Hepatocyte (in vitro differentiated cells): ENCODE results near the gene ZFP92. TPM values are rescaled to one million over a fixed set of nuclear protein-coding genes. Genes with fewer than 3 reads are reported as not detected.

Experiments used
- DNase-seq: peaks from one replicate; pipeline ENCODE4 v3.0.0-alpha.2; 2016; ENCODE audit warnings: low spot score
- H2AFZ ChIP-seq: fragments of 200-600 bp; sonication (generic); 2 replicates; pipeline ENCODE4 v1.6.0; 2016; ENCODE audit warnings: antibody characterized with exemption, mild to moderate bottlenecking
- H3K27ac ChIP-seq: fragments of 200-600 bp; sonication (generic); 2 replicates; pipeline ENCODE4 v1.5.1; 2016; ENCODE audit warnings: mild to moderate bottlenecking
- H3K27me3 ChIP-seq: fragments of 200-600 bp; sonication (generic); 2 replicates; pipeline ENCODE4 v1.6.1; 2016
- H3K36me3 ChIP-seq: fragments of 200-600 bp; sonication (generic); replicated peaks from 2 replicates; pipeline ENCODE4 v1.5.1; 2016; ENCODE audit warnings: low read depth; ENCODE audit not compliant: insufficient read depth
- H3K4me1 ChIP-seq: fragments of 200-600 bp; sonication (generic); 2 replicates; pipeline ENCODE4 v1.5.1; 2016; ENCODE audit warnings: mild to moderate bottlenecking, moderate library complexity; ENCODE audit not compliant: insufficient read depth
- H3K4me2 ChIP-seq: fragments of 200-600 bp; sonication (generic); 2 replicates; pipeline ENCODE4 v1.6.0; 2016
- H3K4me3 ChIP-seq: fragments of 200-600 bp; sonication (generic); 2 replicates; pipeline ENCODE4 v1.5.1; 2016; ENCODE audit warnings: mild to moderate bottlenecking
- H3K79me2 ChIP-seq: fragments of 200-600 bp; sonication (generic); 2 replicates; pipeline ENCODE4 v1.6.0; 2017; ENCODE audit warnings: mild to moderate bottlenecking
- H3K9me2 ChIP-seq: fragments of 200-600 bp; sonication (generic); replicated peaks from 2 replicates; pipeline ENCODE4 v1.6.0; 2017; ENCODE audit warnings: mild to moderate bottlenecking; ENCODE audit not compliant: insufficient read depth
- H3K9me3 ChIP-seq: fragments of 200-600 bp; sonication (generic); 2 replicates; pipeline ENCODE4 v1.5.1; 2016; ENCODE audit warnings: low read depth, mild to moderate bottlenecking
- H4K20me1 ChIP-seq: fragments of 200-600 bp; sonication (generic); 2 replicates; pipeline ENCODE4 v1.6.0; 2016; ENCODE audit warnings: mild to moderate bottlenecking; ENCODE audit not compliant: insufficient read depth, poor library complexity, severe bottlenecking
- CTCF ChIP-seq: fragments of 200-600 bp; sonication (generic); IDR thresholded peaks from 2 replicates; pipeline ENCODE4 v1.5.1; 2016; ENCODE audit warnings: antibody characterized with exemption, mild to moderate bottlenecking; ENCODE audit not compliant: poor library complexity
- EZH2 ChIP-seq: fragments of 200-600 bp; sonication (generic); IDR thresholded peaks from 2 replicates; pipeline ENCODE4 v1.6.1; 2016; ENCODE audit warnings: antibody characterized with exemption, mild to moderate bottlenecking, borderline replicate concordance
- EZH2phosphoT487 ChIP-seq: fragments of 200-600 bp; sonication (generic); IDR thresholded peaks from one replicate; pipeline ENCODE4 v1.6.1; 2018; ENCODE audit warnings: antibody characterized with exemption, mild to moderate bottlenecking, low read depth, moderate library complexity; ENCODE audit not compliant: unreplicated experiment, severe bottlenecking
- WGBS: methylation state at CpG from one replicate; pipeline ENCODE4 v1.1.6; 2016; ENCODE audit warnings: low lambda C conversion rate; ENCODE audit errors: missing lambda C conversion rate; 5-methylcytosine and 5-hydroxymethylcytosine counted together
- polyA plus RNA-seq: library from polyadenylated mRNA; unstranded; fragments of >200 nt; fragmentation: Nextera tagmentation; extraction: Ambion mirVana; gene quantifications from 2 replicates; pipeline ENCODE4 v1.2.1, GENCODE V29; 2016
- small RNA-seq: library from RNA; depleted of rRNA; stranded (forward); fragments of <200 nt; gene quantifications from one replicate; pipeline ENCODE3, GENCODE V24; 2014
- total RNA-seq: library from RNA; depleted of rRNA; stranded (reverse); fragments of >200 nt; gene quantifications from 2 replicates; pipeline ENCODE4 v1.2.3, GENCODE V29; 2014

ZFP92 gene
- total and polyA plus RNA-seq, 2 experiments from 2014 or later: 0.33 to 0.90 TPM

- Histone ChIP-seq H3K27me3 (no peaks in the 10 kb centered on the region), H3K27ac (no peak overlapping the region), H4K20me1 (no peaks in the 10 kb centered on the region), H3K9me3 (no peaks in the 10 kb centered on the region), H3K9me2 (no peaks in the 10 kb centered on the region), H3K36me3 (no peaks in the 10 kb centered on the region), H2AFZ (no peak overlapping the region), H3K4me3 (no peak overlapping the region), H3K79me2 (no peaks in the 10 kb centered on the region), H3K4me2 (no peak overlapping the region), H3K4me1 (no peaks in the 10 kb centered on the region)
- TF ChIP-seq CTCF (no peak), EZH2phosphoT487 (no peak)
- DNase-seq: no peak
- WGBS: 75% methylated on average over 4 of the region's 4 CpGs
These were observed 47.2 kb downstream of the ZFP92 start for GRCh38 chrX:153458476-153458875.

- no peaks in the 10 kb centered on the region for H3K36me3 ChIP-seq
- no peak overlapping the region for H3K4me2 ChIP-seq
- DNase-seq: no peak
- H2AFZ ChIP-seq: no peak overlapping the region
- no peak overlapping the region for H3K4me3 ChIP-seq
- no peaks in the 10 kb centered on the region for H3K9me3 ChIP-seq
- no peak overlapping the region for H3K27ac ChIP-seq
- TF ChIP-seq CTCF (no peak), EZH2phosphoT487 (no peak), EZH2 (no peak)
- H3K27me3 ChIP-seq: no peaks in the 10 kb centered on the region
- H4K20me1 ChIP-seq: no peaks in the 10 kb centered on the region
- H3K4me1 ChIP-seq: no peaks in the 10 kb centered on the region
- H3K79me2 ChIP-seq: no peaks in the 10 kb centered on the region
- H3K9me2 ChIP-seq: no peaks in the 10 kb centered on the region
- WGBS: 90% methylated on average over 4 of the region's 4 CpGs
These were observed 48.7 kb downstream of the ZFP92 start for GRCh38 chrX:153459986-153460385.

GRCh38 chrX:153460826-153461225, 49.6 kb downstream of the ZFP92 start:
- peak; percentile 57 for DNase-seq
- no peaks in the 10 kb centered on the region for H3K36me3 ChIP-seq
- no peak overlapping the region for H2AFZ ChIP-seq
- no peak overlapping the region for H3K4me3 ChIP-seq
- H3K4me1 ChIP-seq: no peaks in the 10 kb centered on the region
- no peak overlapping the region for H3K4me2 ChIP-seq
- no peaks in the 10 kb centered on the region for H3K79me2 ChIP-seq
- 63% methylated on average over 7 of the region's 7 CpGs for WGBS
- no peaks in the 10 kb centered on the region for H3K9me3 ChIP-seq
- no peaks in the 10 kb centered on the region for H3K9me2 ChIP-seq
- no peaks in the 10 kb centered on the region for H4K20me1 ChIP-seq
- H3K27me3 ChIP-seq: no peaks in the 10 kb centered on the region
- TF ChIP-seq CTCF (peak; percentile 56), EZH2phosphoT487 (no peak)
- no peak overlapping the region for H3K27ac ChIP-seq

Small RNA genes lying within 50 kb of the gene (small RNA-seq; reads per million reads assigned to genes)
- not detected for gene RN7SL667P

Other genes with a start within 250 kb of the ZFP92 start
- not detected in 2 replicates for gene MAGEA1, start 232.2 kb upstream of the ZFP92 start, total RNA-seq
- gene MAGEA1, start 232.2 kb upstream of the ZFP92 start, polyA plus RNA-seq: not detected in 2 replicates
- not detected in 2 replicates for gene PNMA6F, start 89.7 kb upstream of the ZFP92 start, total RNA-seq
- gene PNMA6F, start 89.7 kb upstream of the ZFP92 start, polyA plus RNA-seq: not detected in 2 replicates
- 9.9 and 10.2 TPM in 2 replicates for gene ZNF275, start 77.3 kb upstream of the ZFP92 start, total RNA-seq
- 4.0 and 4.3 TPM in 2 replicates for gene ZNF275, start 77.3 kb upstream of the ZFP92 start, polyA plus RNA-seq
- not detected in 2 replicates for gene PNMA6E, start 10.1 kb upstream of the ZFP92 start, total RNA-seq
- gene PNMA6E, start 10.1 kb upstream of the ZFP92 start, polyA plus RNA-seq: 0.35 TPM in 1 of 2 replicates, not detected in the other
- gene TREX2, start 34.6 kb downstream of the ZFP92 start, total RNA-seq: 0.60 and 0.76 TPM in 2 replicates
- 0.81 and 1.3 TPM in 2 replicates for gene TREX2, start 34.6 kb downstream of the ZFP92 start, polyA plus RNA-seq
- 6.8 and 17.5 TPM in 2 replicates for gene HAUS7, start 59.1 kb downstream of the ZFP92 start, total RNA-seq
- gene HAUS7, start 59.1 kb downstream of the ZFP92 start, polyA plus RNA-seq: 19.7 and 23.1 TPM in 2 replicates
- gene BGN, start 83.5 kb downstream of the ZFP92 start, total RNA-seq: 12.5 and 14.5 TPM in 2 replicates
- 27.5 and 35.8 TPM in 2 replicates for gene BGN, start 83.5 kb downstream of the ZFP92 start, polyA plus RNA-seq
- 0.12 TPM in 1 of 2 replicates, not detected in the other for gene ATP2B3, start 106.2 kb downstream of the ZFP92 start, total RNA-seq
- gene ATP2B3, start 106.2 kb downstream of the ZFP92 start, polyA plus RNA-seq: 0.07 and 0.12 TPM in 2 replicates
- 21.6 and 28.3 TPM in 2 replicates for gene CCNQ, start 187.7 kb downstream of the ZFP92 start, total RNA-seq
- gene CCNQ, start 187.7 kb downstream of the ZFP92 start, polyA plus RNA-seq: 26.7 and 31.3 TPM in 2 replicates
- 86.2 and 87.3 TPM in 2 replicates for gene DUSP9, start 235.7 kb downstream of the ZFP92 start, total RNA-seq
- 48.2 and 75.5 TPM in 2 replicates for gene DUSP9, start 235.7 kb downstream of the ZFP92 start, polyA plus RNA-seq